HCT116 (cell line): ENCODE results near the gene HIPK2. TPM values are rescaled to one million over a fixed set of nuclear protein-coding genes. Genes with fewer than 3 reads are reported as not detected.

Source experiments
- ATAC-seq: fragments of 200-7000 bp; cut with Tn5 transposase; 2 replicates; pipeline ENCODE4 v1.9.1; 2020; ENCODE audit warnings: mild to moderate bottlenecking, moderate library complexity
- BruUV-seq: library from RNA; stranded (reverse); fragments of 400-500 nt; replicated peaks from 2 replicates; lab custom pipeline; 2021; lab: Mats Ljungman, UMichigan
- CTCF ChIA-PET: fragments of 300-600 bp; sonication (Branson Sonifier 250); formaldehyde crosslinking; loops from one replicate; lab custom pipeline; 2021; ENCODE audit warnings: antibody characterized with exemption; lab: Charles Lee
- POLR2A ChIA-PET: fragments of 300-600, 350-600 bp; sonication (Branson Sonifier 250); formaldehyde crosslinking; loops from one replicate; lab custom pipeline; 2021; ENCODE audit warnings: antibody characterized with exemption; lab: Charles Lee
- RAD21 ChIA-PET, 2 experiments: fragments of 300-600 bp; sonication (Branson Sonifier 250); formaldehyde crosslinking; loops; one replicate each; lab custom pipeline; 2023; ENCODE audit warnings: low total read pairs in 2 of 2; ENCODE audit not compliant: uncharacterized antibody in 2 of 2, unreplicated experiment in 2 of 2, low non-redundant PET in 1 of 2; lab: Charles Lee
- DNase-seq: peaks from one replicate; pipeline ENCODE4 v3.0.0-alpha.2; 2010; ENCODE audit warnings: low read depth, low spot score
- H2AFZ ChIP-seq: fragments of 200-600 bp; shearing (Covaris generic), sonication (generic); 2 replicates; pipeline ENCODE4 v1.6.1; 2017; ENCODE audit warnings: low read depth, mixed run types, mixed read lengths, antibody characterized with exemption, low read length; ENCODE audit not compliant: poor library complexity, severe bottlenecking
- H3K27ac ChIP-seq: 2 replicates; pipeline ENCODE4 v1.5.1; 2012; ENCODE audit warnings: low read depth, low read length
- H3K27me3 ChIP-seq: fragments of 200-600 bp; sonication (generic); 2 replicates; pipeline ENCODE4 v1.6.1; 2016; ENCODE audit warnings: mixed run types, low read length, mixed read lengths; ENCODE audit not compliant: insufficient read depth
- H3K36me3 ChIP-seq, 2 experiments: fragments of 200-500 bp in 1 of 2; fragments of 200-600 bp in 1 of 2; sonication (Bioruptor generic) in 1 of 2; sonication (generic) in 1 of 2; 2 replicates each; pipeline versions ENCODE4 v1.5.1 to v1.6.1; 2014 to 2016; ENCODE audit warnings: low read length in 2 of 2, inconsistent platforms in 1 of 2, mixed read lengths in 1 of 2, mixed run types in 1 of 2; ENCODE audit not compliant: insufficient read depth in 2 of 2, control insufficient read depth in 1 of 2
- H3K4me1 ChIP-seq, 2 experiments: fragments of 200-600 bp in 1 of 2; sonication (generic) in 1 of 2; 2 replicates each; pipeline versions ENCODE4 v1.5.1 to v1.6.1; 2012 to 2017; ENCODE audit warnings: low read length in 2 of 2, inconsistent platforms in 1 of 2, mild to moderate bottlenecking in 1 of 2, mixed read lengths in 1 of 2, mixed run types in 1 of 2, moderate library complexity in 1 of 2; ENCODE audit not compliant: insufficient read depth in 2 of 2, control insufficient read depth in 1 of 2
- H3K4me2 ChIP-seq: fragments of 200-600 bp; sonication (generic); 2 replicates; pipeline ENCODE4 v1.6.1; 2017; ENCODE audit warnings: mixed run types, low read length, mixed read lengths
- H3K4me3 ChIP-seq, 2 experiments: fragments of 200-600 bp in 1 of 2; sonication (generic) in 1 of 2; replicated peaks in 1 of 2; 2 replicates each; pipeline ENCODE4 v1.5.1; 2011 to 2016; ENCODE audit warnings: low read length in 2 of 2, control low read depth in 1 of 2, low read depth in 1 of 2, mild to moderate bottlenecking in 1 of 2, mixed read lengths in 1 of 2, mixed run types in 1 of 2
- H3K79me2 ChIP-seq: fragments of 200-600 bp; sonication (generic); 2 replicates; pipeline ENCODE4 v1.6.1; 2017; ENCODE audit warnings: mild to moderate bottlenecking, mixed run types, low read length, moderate library complexity, mixed read lengths; ENCODE audit not compliant: insufficient read depth
- H3K9ac ChIP-seq: fragments of 200-600 bp; sonication (generic); 2 replicates; pipeline ENCODE4 v1.6.1; 2016; ENCODE audit warnings: low read length, mixed read lengths
- H3K9me2 ChIP-seq: fragments of 200-600 bp; sonication (generic), shearing (Covaris generic); 2 replicates; pipeline ENCODE4 v1.6.1; 2017; ENCODE audit warnings: mixed run types, mild to moderate bottlenecking, moderate library complexity; ENCODE audit not compliant: insufficient read depth
- H3K9me3 ChIP-seq, 2 experiments: fragments of 200-500 bp in 1 of 2; fragments of 200-600 bp in 1 of 2; sonication (Bioruptor generic) in 1 of 2; sonication (generic) in 1 of 2; 2 replicates each; pipeline ENCODE4 v1.6.1; 2014 to 2017; ENCODE audit warnings: low read length in 2 of 2, mixed read lengths in 2 of 2, inconsistent platforms in 1 of 2, low read depth in 1 of 2, mild to moderate bottlenecking in 1 of 2, mixed run types in 1 of 2, moderate library complexity in 1 of 2; ENCODE audit not compliant: control insufficient read depth in 1 of 2, insufficient read depth in 1 of 2
- H4K20me1 ChIP-seq: fragments of 200-600 bp; sonication (generic), shearing (Covaris generic); 2 replicates; pipeline ENCODE4 v1.6.1; 2017; ENCODE audit warnings: mixed run types, mild to moderate bottlenecking, moderate library complexity; ENCODE audit not compliant: insufficient read depth
- EGR1 ChIP-seq: IDR thresholded peaks from 2 replicates; pipeline ENCODE4 v1.6.1; 2012; ENCODE audit warnings: low read depth
- EZH2 ChIP-seq: fragments of 200-600 bp; sonication (generic); IDR thresholded peaks from 2 replicates; pipeline ENCODE4 v1.6.1; 2017; ENCODE audit warnings: antibody characterized with exemption, mixed run types
- FOSL1 ChIP-seq: IDR thresholded peaks from 2 replicates; pipeline ENCODE4 v1.6.1; 2012; ENCODE audit warnings: low read depth
- POLR2A ChIP-seq: IDR thresholded peaks from 2 replicates; pipeline ENCODE4 v1.7.0; 2011; ENCODE audit warnings: borderline replicate concordance; ENCODE audit not compliant: insufficient read depth, insufficient read length; ENCODE audit errors: extremely low read depth
- RAD21 ChIP-seq: IDR thresholded peaks from 2 replicates; pipeline ENCODE4 v1.6.1; 2012; ENCODE audit warnings: low read depth, mild to moderate bottlenecking
- SIN3A ChIP-seq: IDR thresholded peaks from 2 replicates; pipeline ENCODE4 v1.6.1; 2012; ENCODE audit warnings: low read depth
- YY1 ChIP-seq: IDR thresholded peaks from 2 replicates; pipeline ENCODE4 v1.6.1; 2011; ENCODE audit warnings: low read length, low read depth, moderate library complexity, mild to moderate bottlenecking; ENCODE audit not compliant: insufficient replicate concordance; ENCODE audit errors: extremely low read depth
- ZFX ChIP-seq: fragments of 450-650 bp; IDR thresholded peaks from 2 replicates; pipeline ENCODE4 v1.6.1; 2017
- ZNF274 ChIP-seq: fragments of 200-500 bp; sonication (Bioruptor generic); IDR thresholded peaks from 2 replicates; pipeline ENCODE4 v1.6.1; 2014; ENCODE audit warnings: mild to moderate bottlenecking, low read depth, low read length, inconsistent platforms
- intact Hi-C: fragments of 100-400 bp; cut with micrococcal nuclease; formaldehyde crosslinking; loops from 2 replicates; pipeline ENCODE4 v1.10.0; 2022
- total RNA-seq: library from RNA; stranded (reverse); gene quantifications from one replicate; pipeline ENCODE4 v1.2.1, GENCODE V29; 2021; ENCODE audit not compliant: unreplicated experiment
- TF ChIP-seq, protein P1 (sequence below): IDR thresholded peaks from 2 replicates; pipeline ENCODE4 v1.6.1; 2012
- TF ChIP-seq, protein P2 (sequence below): IDR thresholded peaks from 2 replicates; pipeline ENCODE4 v1.6.1; 2012; ENCODE audit warnings: low read depth
- TF ChIP-seq, protein P3 (sequence below): IDR thresholded peaks from 2 replicates; pipeline ENCODE4 v1.6.1; 2012

Gene HIPK2
- total RNA-seq, 1 experiment from 2014 or later = 49.5 TPM

DNA sequence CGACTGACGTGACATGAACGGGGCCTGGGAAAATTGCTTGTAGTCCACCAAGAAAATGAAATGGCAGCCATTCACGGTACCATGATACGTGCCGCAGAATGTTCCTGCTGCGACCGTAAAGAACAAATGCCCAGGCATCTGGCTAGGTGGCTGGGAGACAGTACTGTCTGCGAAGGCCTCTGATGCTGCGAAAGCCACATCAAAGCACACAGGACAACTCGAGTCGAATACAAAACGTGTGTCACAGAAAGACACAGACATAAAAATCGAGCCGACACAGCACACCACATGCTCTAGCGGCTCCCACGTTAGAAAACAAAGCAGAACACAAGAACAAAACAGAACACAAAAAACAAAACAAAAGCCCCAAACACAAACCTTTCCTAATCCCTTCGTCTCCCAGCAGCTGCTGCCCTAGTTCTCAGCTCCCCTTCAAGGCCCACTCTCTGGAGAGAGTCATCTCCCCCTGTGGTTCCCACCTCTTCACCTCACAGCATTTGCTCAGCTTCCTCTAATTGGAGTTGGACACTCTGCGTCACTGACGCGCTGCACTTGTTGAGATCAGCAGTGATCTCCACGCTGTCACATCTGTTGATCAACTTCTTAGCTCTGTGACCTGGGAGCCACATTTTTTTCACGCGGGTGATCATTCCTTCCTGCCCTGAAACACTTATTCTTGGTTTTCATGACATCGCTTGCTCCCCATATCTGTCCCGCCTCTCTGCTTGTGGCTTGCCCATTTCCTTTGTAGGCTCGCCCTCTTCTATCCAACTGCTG lies 142.1 kb downstream of the HIPK2 start:
- Histone ChIP-seq H3K36me3 (peaks cover 0 to 8% of the 10 kb centered on the region in 2 experiments; a peak in 1 of 4 replicates), H2AFZ (no peak overlapping the region), H3K4me3 (no peak overlapping the region), H3K79me2 (peaks cover 17% of the 10 kb centered on the region; the same call in 1 of the 2 replicates), H3K4me1 (no peaks in the 10 kb centered on the region), H3K9me3 (no peaks in the 10 kb centered on the region)
- ChIA-PET RAD21 (no interaction called here), CTCF (interaction anchor here (2.3 kb wide), 1 partner anchor 10 kb away, joined by 7 read pairs; no protein-coding TSS in a partner anchor)
- intact Hi-C loops = no loop called here
- no peak for TF ChIP-seq SIN3A
- no peak for TF ChIP-seq FOSL1
- TF ChIP-seq ZFX = no peak
- no peak for TF ChIP-seq EZH2
- TF ChIP-seq YY1 = no peak
- TF ChIP-seq, all 23 proteins: peak for 0
- no TSS peak for BruUV-seq
- no peaks in the 10 kb centered on the region for H4K20me1 ChIP-seq
- no peak overlapping the region for H3K9ac ChIP-seq
- no peak overlapping the region for H3K4me2 ChIP-seq
- H3K9me2 ChIP-seq = no peaks in the 10 kb centered on the region
- POLR2A ChIA-PET = no interaction called here
- DNase-seq = no peak
- no peaks in the 10 kb centered on the region for H3K27me3 ChIP-seq
- no peak overlapping the region for H3K27ac ChIP-seq
- no peak for ATAC-seq

- no peaks in the 10 kb centered on the region for H3K27me3 ChIP-seq
- H3K79me2 ChIP-seq = peaks cover 6% of the 10 kb centered on the region; the same call in 1 of the 2 replicates
- no peak for ATAC-seq
- no peaks in the 10 kb centered on the region for H3K9me2 ChIP-seq
- no peak overlapping the region for H3K4me2 ChIP-seq
- intact Hi-C loops = no loop called here
- H2AFZ ChIP-seq = no peak overlapping the region
- RAD21 ChIA-PET = no interaction called here
- peaks cover 0 to 10% of the 10 kb centered on the region in 2 experiments; a peak in 1 of 4 replicates for H3K36me3 ChIP-seq
- H4K20me1 ChIP-seq = no peaks in the 10 kb centered on the region
- DNase-seq = no peak
- H3K4me3 ChIP-seq = no peak overlapping the region
- H3K4me1 ChIP-seq = no peaks in the 10 kb centered on the region
- POLR2A ChIA-PET = no interaction called here
- no peak overlapping the region for H3K9ac ChIP-seq
- BruUV-seq = no TSS peak
- TF ChIP-seq FOSL1 = no peak
- no peak for TF ChIP-seq EZH2
- TF ChIP-seq YY1 = no peak
- no peak for TF ChIP-seq SIN3A
- TF ChIP-seq, protein P1, sequence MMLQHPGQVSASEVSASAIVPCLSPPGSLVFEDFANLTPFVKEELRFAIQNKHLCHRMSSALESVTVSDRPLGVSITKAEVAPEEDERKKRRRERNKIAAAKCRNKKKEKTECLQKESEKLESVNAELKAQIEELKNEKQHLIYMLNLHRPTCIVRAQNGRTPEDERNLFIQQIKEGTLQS = no peak
- TF ChIP-seq RAD21 = no peak
- TF ChIP-seq POLR2A = no peak
- TF ChIP-seq, protein P2, sequence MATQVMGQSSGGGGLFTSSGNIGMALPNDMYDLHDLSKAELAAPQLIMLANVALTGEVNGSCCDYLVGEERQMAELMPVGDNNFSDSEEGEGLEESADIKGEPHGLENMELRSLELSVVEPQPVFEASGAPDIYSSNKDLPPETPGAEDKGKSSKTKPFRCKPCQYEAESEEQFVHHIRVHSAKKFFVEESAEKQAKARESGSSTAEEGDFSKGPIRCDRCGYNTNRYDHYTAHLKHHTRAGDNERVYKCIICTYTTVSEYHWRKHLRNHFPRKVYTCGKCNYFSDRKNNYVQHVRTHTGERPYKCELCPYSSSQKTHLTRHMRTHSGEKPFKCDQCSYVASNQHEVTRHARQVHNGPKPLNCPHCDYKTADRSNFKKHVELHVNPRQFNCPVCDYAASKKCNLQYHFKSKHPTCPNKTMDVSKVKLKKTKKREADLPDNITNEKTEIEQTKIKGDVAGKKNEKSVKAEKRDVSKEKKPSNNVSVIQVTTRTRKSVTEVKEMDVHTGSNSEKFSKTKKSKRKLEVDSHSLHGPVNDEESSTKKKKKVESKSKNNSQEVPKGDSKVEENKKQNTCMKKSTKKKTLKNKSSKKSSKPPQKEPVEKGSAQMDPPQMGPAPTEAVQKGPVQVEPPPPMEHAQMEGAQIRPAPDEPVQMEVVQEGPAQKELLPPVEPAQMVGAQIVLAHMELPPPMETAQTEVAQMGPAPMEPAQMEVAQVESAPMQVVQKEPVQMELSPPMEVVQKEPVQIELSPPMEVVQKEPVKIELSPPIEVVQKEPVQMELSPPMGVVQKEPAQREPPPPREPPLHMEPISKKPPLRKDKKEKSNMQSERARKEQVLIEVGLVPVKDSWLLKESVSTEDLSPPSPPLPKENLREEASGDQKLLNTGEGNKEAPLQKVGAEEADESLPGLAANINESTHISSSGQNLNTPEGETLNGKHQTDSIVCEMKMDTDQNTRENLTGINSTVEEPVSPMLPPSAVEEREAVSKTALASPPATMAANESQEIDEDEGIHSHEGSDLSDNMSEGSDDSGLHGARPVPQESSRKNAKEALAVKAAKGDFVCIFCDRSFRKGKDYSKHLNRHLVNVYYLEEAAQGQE = no peak
- TF ChIP-seq ZNF274 = no peak
- no peak for TF ChIP-seq EGR1
- TF ChIP-seq, protein P3, sequence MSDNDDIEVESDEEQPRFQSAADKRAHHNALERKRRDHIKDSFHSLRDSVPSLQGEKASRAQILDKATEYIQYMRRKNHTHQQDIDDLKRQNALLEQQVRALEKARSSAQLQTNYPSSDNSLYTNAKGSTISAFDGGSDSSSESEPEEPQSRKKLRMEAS = no peak
- TF ChIP-seq, all 23 proteins: peak for 0
- CTCF ChIA-PET = no interaction called here
- Histone ChIP-seq H3K27ac (no peak overlapping the region), H3K9me3 (no peaks in the 10 kb centered on the region)
Measured at GRCh38 chr7:139634087-139634486, 143.7 kb downstream of the HIPK2 start.
